ENCODE measurements around the gene C7orf25.

The C7orf25 gene

GRCh38 chr7:42952328-42952727, 40.5 kb upstream of the C7orf25 start:
- TF ChIP-seq CTCF (IDR thresholded peaks at IDR 0.05; ENCODE audit: low read depth, low read length, missing control alignments) = no peak
- DNase-seq (ENCODE audit: low read depth) = no peak
- H3K4me3 ChIP-seq (ENCODE audit: low read depth, low read length) = no peak overlapping the region

DNA sequence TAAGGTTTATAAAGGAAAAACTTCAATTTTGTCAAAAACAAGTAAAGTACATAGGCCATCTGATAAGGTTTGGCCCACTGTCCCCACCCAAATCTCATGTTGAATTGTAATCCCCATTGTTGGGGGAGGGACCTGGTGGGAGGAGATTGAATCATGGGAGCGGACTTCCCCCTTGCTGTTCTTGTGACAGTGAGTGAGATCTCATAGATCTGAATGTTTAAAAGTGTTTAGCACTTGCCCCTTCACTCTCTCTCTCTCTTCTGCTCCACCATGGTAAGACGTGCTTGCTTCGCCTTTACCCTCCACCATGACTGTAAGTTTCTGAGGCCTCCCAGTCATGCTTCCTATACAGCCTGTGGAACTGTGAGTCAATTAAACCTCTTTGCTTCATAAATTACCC, 38.5 kb upstream of the C7orf25 start:
- no peak for DNase-seq (ENCODE audit: low read depth)
- no peak for TF ChIP-seq CTCF (IDR thresholded peaks at IDR 0.05; ENCODE audit: low read depth, low read length, missing control alignments)
- H3K4me3 ChIP-seq (ENCODE audit: low read depth, low read length) = no peak overlapping the region

DNA sequence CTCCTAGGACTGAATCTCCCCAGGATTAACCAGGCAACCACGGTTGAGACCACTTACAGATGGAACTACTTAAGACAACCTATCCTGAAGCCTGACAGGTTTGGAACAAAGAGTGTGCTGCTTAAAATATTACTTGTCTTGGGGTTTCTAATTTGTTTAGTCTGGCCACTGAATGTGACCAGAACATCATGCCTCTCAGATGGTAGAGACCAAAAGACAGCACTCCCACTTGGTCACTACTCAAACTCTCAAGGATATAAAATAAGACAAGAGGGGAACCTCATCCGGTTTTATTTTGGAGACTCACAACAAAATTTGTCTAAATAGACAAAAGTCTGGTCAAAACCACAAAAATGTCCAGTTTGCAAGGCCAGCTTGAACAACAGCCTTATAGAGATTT, 35.7 kb upstream of the C7orf25 start:
- TF ChIP-seq CTCF (IDR thresholded peaks at IDR 0.05; ENCODE audit: low read depth, low read length, missing control alignments) = no peak
- no peak overlapping the region for H3K4me3 ChIP-seq (ENCODE audit: low read depth, low read length)
- DNase-seq (ENCODE audit: low read depth) = no peak

DNA sequence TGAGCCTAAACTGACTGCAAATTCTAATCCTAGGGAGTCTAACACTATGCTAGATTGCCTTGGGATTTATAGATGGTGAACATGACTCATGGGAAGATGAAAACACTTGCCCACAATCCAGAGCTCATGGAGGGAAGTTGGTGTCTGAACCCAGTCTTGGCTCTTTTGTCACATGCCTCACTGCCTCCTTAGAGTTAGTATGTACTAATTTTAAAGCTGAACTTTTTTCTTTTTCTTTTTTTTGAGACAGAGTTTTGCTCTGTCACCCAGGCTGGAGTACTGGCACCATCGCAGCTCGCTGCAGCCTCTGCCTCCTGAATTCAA, 34.7 kb upstream of the C7orf25 start:
- no peak for TF ChIP-seq CTCF (IDR thresholded peaks at IDR 0.05; ENCODE audit: low read depth, low read length, missing control alignments)
- H3K4me3 ChIP-seq (ENCODE audit: low read depth, low read length) = no peak overlapping the region
- no peak for DNase-seq (ENCODE audit: low read depth)

- no peak for TF ChIP-seq CTCF (IDR thresholded peaks at IDR 0.05; ENCODE audit: low read depth, low read length, missing control alignments)
- peak overlapping the region; percentile 26 for H3K4me3 ChIP-seq (ENCODE audit: low read depth, low read length)
- DNase-seq (ENCODE audit: low read depth) = no peak
Measured at GRCh38 chr7:42945821-42946626, 34.2 kb upstream of the C7orf25 start.

DNA sequence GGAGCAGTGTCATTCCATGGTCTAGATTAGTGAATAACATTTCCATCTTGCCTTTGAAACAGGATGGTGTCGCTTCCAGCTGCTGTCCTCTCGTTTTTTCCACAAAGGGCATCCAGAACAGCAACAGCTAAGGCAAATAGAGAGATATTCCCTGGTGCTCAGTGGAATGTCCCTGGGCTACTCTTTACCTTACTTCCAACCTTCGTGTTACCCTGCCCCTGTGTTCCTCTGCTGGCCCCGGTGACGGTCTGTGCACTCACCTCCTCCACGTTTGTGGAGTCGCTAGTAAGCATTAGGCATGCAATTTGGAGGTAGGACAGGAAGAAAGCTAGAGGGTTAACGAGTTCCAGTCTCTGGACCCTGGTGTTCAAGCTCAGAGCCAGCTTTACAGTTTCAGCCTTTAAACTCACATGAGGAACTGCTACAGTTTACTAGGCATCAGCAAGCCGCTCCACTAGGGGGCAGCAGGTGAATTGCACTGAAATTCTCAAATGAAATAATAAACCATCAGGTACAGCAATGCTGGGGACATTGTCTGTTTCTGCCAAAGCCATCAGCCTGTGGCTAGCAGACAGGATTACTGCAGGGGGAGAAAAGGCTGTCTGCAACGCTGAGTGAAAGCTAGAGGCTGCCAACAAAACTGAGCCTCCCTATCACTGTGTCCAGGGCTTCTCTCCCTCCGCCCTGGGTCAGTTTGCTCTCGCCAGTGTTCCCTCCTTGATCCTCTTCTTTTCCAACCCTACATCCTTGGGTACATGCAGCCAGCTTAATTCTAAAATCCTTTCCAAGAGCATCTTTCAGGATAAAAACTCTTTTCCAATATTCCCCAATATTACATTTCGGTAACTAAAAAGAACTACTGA, 29.3 kb upstream of the C7orf25 start:
- DNase-seq (ENCODE audit: low read depth) = peak; percentile 54
- TF ChIP-seq CTCF (IDR thresholded peaks at IDR 0.05; ENCODE audit: low read depth, low read length, missing control alignments) = peak; percentile 84
- no peak overlapping the region for H3K4me3 ChIP-seq (ENCODE audit: low read depth, low read length)
